Activated CD4-positive, CD25-positive, alpha-beta regulatory T cell (primary cell): ENCODE data around the gene PSMC3IP.

Experiments used
- DNase-seq, 4 experiments: peaks; one replicate each; lab custom pipeline; 2025; lab: John Stamatoyannopoulos, UW

Gene PSMC3IP

GRCh38 chr17:42585353-42585752, 7.8 kb upstream of the PSMC3IP start:
- no peak for DNase-seq

- no peak for DNase-seq
Measured at GRCh38 chr17:42584880-42585279, 7.4 kb upstream of the PSMC3IP start.

- no peak for DNase-seq
Measured at GRCh38 chr17:42581744-42582270, 4.3 kb upstream of the PSMC3IP start.

GRCh38 chr17:42579794-42580551, 2.4 kb upstream of the PSMC3IP start:
- no peak for DNase-seq

GRCh38 chr17:42578282-42578869, 847 bp upstream of the PSMC3IP start:
- DNase-seq: peak; percentile 28 to 60 (median 36)

GRCh38 chr17:42577140-42577531, 393 bp downstream of the PSMC3IP start:
- no peak for DNase-seq

- no peak for DNase-seq
Measured at GRCh38 chr17:42574463-42574862, 3.1 kb downstream of the PSMC3IP start.

- DNase-seq: no peak
Measured at GRCh38 chr17:42573095-42573494, 4.4 kb downstream of the PSMC3IP start.

GRCh38 chr17:42571435-42572225, 5.9 kb downstream of the PSMC3IP start:
- no peak for DNase-seq

- no peak for DNase-seq
Measured at GRCh38 chr17:42568341-42569111, 9.0 kb downstream of the PSMC3IP start.

- DNase-seq: peak; percentile 79 to 86 (median 84)
Measured at GRCh38 chr17:42566883-42567573, 10.5 kb downstream of the PSMC3IP start, which contains the start of gene MLX. MLX (plus strand) TSS chr17:42567100; CDS start chr17:42567125, 25 bp downstream.

- DNase-seq: no peak
Measured at GRCh38 chr17:42566215-42566882, 11.2 kb downstream of the PSMC3IP start.

- DNase-seq: no peak
Measured at GRCh38 chr17:42565523-42566214, 11.9 kb downstream of the PSMC3IP start.

GRCh38 chr17:42564815-42565522, 12.6 kb downstream of the PSMC3IP start:
- DNase-seq: no peak

- no peak for DNase-seq
Measured at GRCh38 chr17:42563950-42564349, 13.6 kb downstream of the PSMC3IP start.

- no peak for DNase-seq
Measured at GRCh38 chr17:42563543-42563942, 14.0 kb downstream of the PSMC3IP start.

GRCh38 chr17:42563143-42563509, 14.4 kb downstream of the PSMC3IP start:
- no peak for DNase-seq

GRCh38 chr17:42562388-42563142, 15.0 kb downstream of the PSMC3IP start:
- no peak for DNase-seq
